Kidney tubule cell (primary cell): ENCODE results near the gene MED12L.

ENCODE experiments used
- DNase-seq: peaks from one replicate; pipeline ENCODE4 v3.0.0-alpha.2; 2018; ENCODE audit warnings: low spot score

Gene MED12L

GRCh38 chr3:151423091-151423490, 337.6 kb downstream of the MED12L start:
- no peak for DNase-seq

GRCh38 chr3:151425627-151426340, 340.3 kb downstream of the MED12L start:
- DNase-seq = no peak

- DNase-seq = no peak
Measured at GRCh38 chr3:151426341-151426657, 340.8 kb downstream of the MED12L start.

GRCh38 chr3:151428386-151428785, 342.9 kb downstream of the MED12L start:
- no peak for DNase-seq

- DNase-seq = peak; percentile 12
Measured at GRCh38 chr3:151430821-151431484, 345.5 kb downstream of the MED12L start.

GRCh38 chr3:151431940-151432339, 346.5 kb downstream of the MED12L start:
- DNase-seq = peak; percentile 81

GRCh38 chr3:151432616-151433372, 347.3 kb downstream of the MED12L start:
- DNase-seq = no peak

- DNase-seq = peak; percentile 90
Measured at GRCh38 chr3:151434151-151434890, 348.9 kb downstream of the MED12L start.

- DNase-seq = no peak
Measured at GRCh38 chr3:151436675-151437446, 351.4 kb downstream of the MED12L start.

GRCh38 chr3:151437906-151438305, 352.4 kb downstream of the MED12L start:
- DNase-seq = no peak

- DNase-seq = peak; percentile 59
Measured at GRCh38 chr3:151439652-151440125, 354.2 kb downstream of the MED12L start.

- DNase-seq = no peak
Measured at GRCh38 chr3:151440940-151441339, 355.5 kb downstream of the MED12L start.

- DNase-seq = no peak
Measured at GRCh38 chr3:151443583-151443982, 358.1 kb downstream of the MED12L start.

GRCh38 chr3:151445273-151446001, 360.0 kb downstream of the MED12L start:
- DNase-seq = peak; percentile 55

- no peak for DNase-seq
Measured at GRCh38 chr3:151446002-151446340, 360.5 kb downstream of the MED12L start.

GRCh38 chr3:151452368-151452767, 366.9 kb downstream of the MED12L start:
- DNase-seq = no peak

- DNase-seq = no peak
Measured at GRCh38 chr3:151452841-151453240, 367.4 kb downstream of the MED12L start.

- no peak for DNase-seq
Measured at GRCh38 chr3:151456065-151456464, 370.6 kb downstream of the MED12L start.

- no peak for DNase-seq
Measured at GRCh38 chr3:151459358-151459757, 373.9 kb downstream of the MED12L start.

- peak; percentile 17 for DNase-seq
Measured at GRCh38 chr3:151460228-151460627, 374.8 kb downstream of the MED12L start.
